ENCODE results near the gene C21orf58.
"Not testable (repeated sequence)": the region's sequence is repeated elsewhere in the genome, so short reads cannot be mapped to it uniquely, and the experiment has no call there.

The C21orf58 gene

GRCh38 chr21:46323227-46323709, 402 bp downstream of the C21orf58 start:
- DNase-seq: no peak

GRCh38 chr21:46322351-46323226, 1.1 kb downstream of the C21orf58 start:
- DNase-seq: no peak

- no peak for DNase-seq
Measured at GRCh38 chr21:46320331-46320801, 3.3 kb downstream of the C21orf58 start.

- DNase-seq: no peak
Measured at GRCh38 chr21:46319186-46319585, 4.5 kb downstream of the C21orf58 start.

GRCh38 chr21:46318464-46318845, 5.2 kb downstream of the C21orf58 start:
- DNase-seq: no peak

GRCh38 chr21:46317710-46318463, 5.8 kb downstream of the C21orf58 start:
- no peak for DNase-seq

GRCh38 chr21:46316708-46317324, 6.9 kb downstream of the C21orf58 start:
- no peak for DNase-seq

- no peak for DNase-seq
Measured at GRCh38 chr21:46314441-46315020, 9.1 kb downstream of the C21orf58 start.

GRCh38 chr21:46312949-46313348, 10.7 kb downstream of the C21orf58 start:
- no peak for DNase-seq

- no peak for DNase-seq
Measured at GRCh38 chr21:46311568-46311967, 12.1 kb downstream of the C21orf58 start.

GRCh38 chr21:46310260-46310659, 13.4 kb downstream of the C21orf58 start:
- DNase-seq: not testable (repeated sequence)

- DNase-seq: no peak
Measured at GRCh38 chr21:46308431-46308830, 15.2 kb downstream of the C21orf58 start.

GRCh38 chr21:46307625-46308024, 16.0 kb downstream of the C21orf58 start:
- DNase-seq: no peak

GRCh38 chr21:46304955-46305354, 18.7 kb downstream of the C21orf58 start:
- no peak for DNase-seq

- no peak for DNase-seq
Measured at GRCh38 chr21:46304437-46304836, 19.2 kb downstream of the C21orf58 start.

GRCh38 chr21:46301759-46302158, 21.9 kb downstream of the C21orf58 start:
- no peak for DNase-seq

- DNase-seq: no peak
Measured at GRCh38 chr21:46299167-46299566, 24.5 kb downstream of the C21orf58 start.

- no peak for DNase-seq
Measured at GRCh38 chr21:46297338-46298271, 26.1 kb downstream of the C21orf58 start.

GRCh38 chr21:46295996-46296752, 27.5 kb downstream of the C21orf58 start:
- no peak for DNase-seq

GRCh38 chr21:46295177-46295770, 28.4 kb downstream of the C21orf58 start:
- no peak for DNase-seq

Measured in NCI-H524 treated with DMSO at 0.1 percent for 48 hours (cell line).